ENCODE measurements around the gene AMIGO3.

AMIGO3 gene

GRCh38 chr3:49738067-49738713, 18.7 kb upstream of the AMIGO3 start:
- TF ChIP-seq CTCF (IDR thresholded peaks at IDR 0.05; ENCODE audit: control insufficient read depth, extremely low read depth, insufficient read depth): no peak
- DNase-seq (ENCODE audit: low read depth): no peak
- H3K4me3 ChIP-seq (ENCODE audit: low read depth, low read length): no peak overlapping the region

GRCh38 chr3:49734752-49735151, 15.3 kb upstream of the AMIGO3 start:
- no peak overlapping the region for H3K4me3 ChIP-seq (ENCODE audit: low read depth, low read length)
- DNase-seq (ENCODE audit: low read depth): no peak
- no peak for TF ChIP-seq CTCF (IDR thresholded peaks at IDR 0.05; ENCODE audit: control insufficient read depth, extremely low read depth, insufficient read depth)

GRCh38 chr3:49733551-49733950, 14.1 kb upstream of the AMIGO3 start:
- TF ChIP-seq CTCF (IDR thresholded peaks at IDR 0.05; ENCODE audit: control insufficient read depth, extremely low read depth, insufficient read depth): no peak
- H3K4me3 ChIP-seq (ENCODE audit: low read depth, low read length): no peak overlapping the region
- DNase-seq (ENCODE audit: low read depth): no peak

GRCh38 chr3:49732597-49732996, 13.1 kb upstream of the AMIGO3 start:
- TF ChIP-seq CTCF (IDR thresholded peaks at IDR 0.05; ENCODE audit: control insufficient read depth, extremely low read depth, insufficient read depth): no peak
- no peak for DNase-seq (ENCODE audit: low read depth)
- H3K4me3 ChIP-seq (ENCODE audit: low read depth, low read length): no peak overlapping the region

- DNase-seq (ENCODE audit: low read depth): no peak
- H3K4me3 ChIP-seq (ENCODE audit: low read depth, low read length): no peak overlapping the region
- TF ChIP-seq CTCF (IDR thresholded peaks at IDR 0.05; ENCODE audit: control insufficient read depth, extremely low read depth, insufficient read depth): no peak
These were observed 10.6 kb upstream of the AMIGO3 start for GRCh38 chr3:49729966-49730609.

- DNase-seq (ENCODE audit: low read depth): no peak
- no peak for TF ChIP-seq CTCF (IDR thresholded peaks at IDR 0.05; ENCODE audit: control insufficient read depth, extremely low read depth, insufficient read depth)
- no peak overlapping the region for H3K4me3 ChIP-seq (ENCODE audit: low read depth, low read length)
These were observed 8.5 kb upstream of the AMIGO3 start for GRCh38 chr3:49727924-49728361.
